ENCODE results near the gene GGTLC2. TPM values are rescaled to one million over a fixed set of nuclear protein-coding genes. Genes with fewer than 3 reads are reported as not detected.
"Not testable (repeated sequence)": the region's sequence is repeated elsewhere in the genome, so short reads cannot be mapped to it uniquely, and the experiment has no call there.

GGTLC2 gene
- total RNA-seq, 1 donor from 2014 or later = not detected

- not testable (repeated sequence) for DNase-seq (ENCODE audit: extremely low read depth, low read depth, low spot score)
Observed at GRCh38 chr22:22636260-22636659, 8.2 kb upstream of the GGTLC2 start.

- not testable (repeated sequence) for DNase-seq (ENCODE audit: extremely low read depth, low read depth, low spot score)
Observed at GRCh38 chr22:22638313-22638712, 6.1 kb upstream of the GGTLC2 start.

- not testable (repeated sequence) for DNase-seq (ENCODE audit: extremely low read depth, low read depth, low spot score)
Observed at GRCh38 chr22:22642255-22642654, 2.2 kb upstream of the GGTLC2 start.

- not testable (repeated sequence) for DNase-seq (ENCODE audit: extremely low read depth, low read depth, low spot score)
Observed at GRCh38 chr22:22645969-22646368, 1.6 kb downstream of the GGTLC2 start.

GRCh38 chr22:22647952-22648351 is 3.5 kb downstream of the GGTLC2 start:
- DNase-seq (ENCODE audit: extremely low read depth, low read depth, low spot score) = not testable (repeated sequence)

GRCh38 chr22:22648863-22649536 is 4.6 kb downstream of the GGTLC2 start:
- DNase-seq (ENCODE audit: extremely low read depth, low read depth, low spot score) = not testable (repeated sequence)

- not testable (repeated sequence) for DNase-seq (ENCODE audit: extremely low read depth, low read depth, low spot score)
Observed at GRCh38 chr22:22649761-22650160, 5.3 kb downstream of the GGTLC2 start.

GRCh38 chr22:22650398-22650797 is 6.0 kb downstream of the GGTLC2 start:
- DNase-seq (ENCODE audit: extremely low read depth, low read depth, low spot score) = not testable (repeated sequence)

GRCh38 chr22:22650803-22651515 is 6.5 kb downstream of the GGTLC2 start:
- not testable (repeated sequence) for DNase-seq (ENCODE audit: extremely low read depth, low read depth, low spot score)

GRCh38 chr22:22651593-22651992 is 7.2 kb downstream of the GGTLC2 start:
- not testable (repeated sequence) for DNase-seq (ENCODE audit: extremely low read depth, low read depth, low spot score)

- not testable (repeated sequence) for DNase-seq (ENCODE audit: extremely low read depth, low read depth, low spot score)
Observed at GRCh38 chr22:22652102-22652501, 7.7 kb downstream of the GGTLC2 start.

GRCh38 chr22:22652573-22652972 is 8.2 kb downstream of the GGTLC2 start:
- DNase-seq (ENCODE audit: extremely low read depth, low read depth, low spot score) = not testable (repeated sequence)

- not testable (repeated sequence) for DNase-seq (ENCODE audit: extremely low read depth, low read depth, low spot score)
Observed at GRCh38 chr22:22653677-22654381, 9.4 kb downstream of the GGTLC2 start.

- no peak for DNase-seq (ENCODE audit: extremely low read depth, low read depth, low spot score)
Observed at GRCh38 chr22:22655452-22656290, 11.3 kb downstream of the GGTLC2 start.

GRCh38 chr22:22657712-22658111 is 13.3 kb downstream of the GGTLC2 start:
- DNase-seq (ENCODE audit: extremely low read depth, low read depth, low spot score) = no peak

- DNase-seq (ENCODE audit: extremely low read depth, low read depth, low spot score) = no peak
Observed at GRCh38 chr22:22661275-22661674, 16.9 kb downstream of the GGTLC2 start.

- no peak for DNase-seq (ENCODE audit: extremely low read depth, low read depth, low spot score)
Observed at GRCh38 chr22:22662095-22662494, 17.7 kb downstream of the GGTLC2 start.

- DNase-seq (ENCODE audit: extremely low read depth, low read depth, low spot score) = no peak
Observed at GRCh38 chr22:22663861-22664800, 19.7 kb downstream of the GGTLC2 start.

- DNase-seq (ENCODE audit: extremely low read depth, low read depth, low spot score) = no peak
Observed at GRCh38 chr22:22666307-22667091, 22.1 kb downstream of the GGTLC2 start.

Data from glomerular endothelial cell (primary cell).